ENCODE results near the gene GSTP1.
A peak's percentile ranks its signal among the peaks of the same experiment; 100 is the strongest.
"Not testable (repeated sequence)": the region's sequence is repeated elsewhere in the genome, so short reads cannot be mapped to it uniquely, and the experiment has no call there.

GSTP1 gene

GRCh38 chr11:67623795-67624194, 40.2 kb downstream of the GSTP1 start:
- not testable (repeated sequence) for H3K4me1 Mint-ChIP-seq (ENCODE audit: low read depth); H3K36me3 Mint-ChIP-seq (ENCODE audit: low read depth); H3K27ac Mint-ChIP-seq; H3K4me3 Mint-ChIP-seq; H3K27me3 Mint-ChIP-seq; H3K9me3 Mint-ChIP-seq

GRCh38 chr11:67626131-67626833, 42.7 kb downstream of the GSTP1 start:
- H3K4me3 Mint-ChIP-seq; H3K27ac Mint-ChIP-seq; H3K9me3 Mint-ChIP-seq; H3K36me3 Mint-ChIP-seq (ENCODE audit: low read depth); H3K27me3 Mint-ChIP-seq; H3K4me1 Mint-ChIP-seq (ENCODE audit: low read depth): not testable (repeated sequence)

GRCh38 chr11:67626970-67627369, 43.4 kb downstream of the GSTP1 start:
- Mint-ChIP-seq H3K4me1 (ENCODE audit: low read depth) (peaks cover 10% of the 10 kb centered on the region), H3K27ac (no peak overlapping the region), H3K36me3 (ENCODE audit: low read depth) (peaks cover 7% of the 10 kb centered on the region), H3K9me3 (no peaks in the 10 kb centered on the region), H3K4me3 (no peak overlapping the region), H3K27me3 (no peaks in the 10 kb centered on the region)

- H3K4me3 Mint-ChIP-seq = no peak overlapping the region
- H3K27ac Mint-ChIP-seq = no peak overlapping the region
Measured at GRCh38 chr11:67627441-67627811, 43.8 kb downstream of the GSTP1 start.

GRCh38 chr11:67627812-67628624, 44.4 kb downstream of the GSTP1 start:
- no peaks in the 10 kb centered on the region for H3K27me3 Mint-ChIP-seq
- no peaks in the 10 kb centered on the region for H3K9me3 Mint-ChIP-seq
- peaks cover 10% of the 10 kb centered on the region for H3K4me1 Mint-ChIP-seq (ENCODE audit: low read depth)
- no peak overlapping the region for H3K4me3 Mint-ChIP-seq
- peaks cover 7% of the 10 kb centered on the region for H3K36me3 Mint-ChIP-seq (ENCODE audit: low read depth)
- no peak overlapping the region for H3K27ac Mint-ChIP-seq

More at GRCh38 chr11:67627441-67627811, 43.8 kb downstream of the GSTP1 start:
- Mint-ChIP-seq H3K9me3 (no peaks in the 10 kb centered on the region), H3K36me3 (ENCODE audit: low read depth) (peaks cover 7% of the 10 kb centered on the region), H3K4me1 (ENCODE audit: low read depth) (peaks cover 10% of the 10 kb centered on the region), H3K27me3 (no peaks in the 10 kb centered on the region)

- peak overlapping the region; percentile 66 for H3K4me3 Mint-ChIP-seq
- H3K27me3 Mint-ChIP-seq = no peaks in the 10 kb centered on the region
- H3K27ac Mint-ChIP-seq = no peak overlapping the region
- H3K36me3 Mint-ChIP-seq (ENCODE audit: low read depth) = peaks cover 7% of the 10 kb centered on the region
- H3K9me3 Mint-ChIP-seq = no peaks in the 10 kb centered on the region
- peaks cover 10% of the 10 kb centered on the region for H3K4me1 Mint-ChIP-seq (ENCODE audit: low read depth)
Measured at GRCh38 chr11:67628710-67629385, 45.2 kb downstream of the GSTP1 start.

- Mint-ChIP-seq H3K4me3 (peak within 1 kb of the TSS; percentile 84), H3K27me3 (no peaks in the 10 kb centered on the region), H3K9me3 (no peaks in the 10 kb centered on the region), H3K36me3 (ENCODE audit: low read depth) (peaks cover 7% of the 10 kb centered on the region), H3K4me1 (ENCODE audit: low read depth) (peaks cover 10% of the 10 kb centered on the region), H3K27ac (peak within 1 kb of the TSS; percentile 84)
Measured at GRCh38 chr11:67629386-67630227, 46.0 kb downstream of the GSTP1 start, which contains the start of gene NUDT8. Gene NUDT8 (minus strand): TSS chr11:67629937. CDS start chr11:67629911, 26 bp downstream.

GRCh38 chr11:67630228-67630942, 46.8 kb downstream of the GSTP1 start:
- Mint-ChIP-seq H3K4me3 (peak overlapping the region; percentile 84), H3K4me1 (ENCODE audit: low read depth) (peaks cover 10% of the 10 kb centered on the region), H3K36me3 (ENCODE audit: low read depth) (peaks cover 7% of the 10 kb centered on the region), H3K27me3 (no peaks in the 10 kb centered on the region), H3K9me3 (no peaks in the 10 kb centered on the region), H3K27ac (peak overlapping the region; percentile 84)

- Mint-ChIP-seq H3K27ac (peak overlapping the region; percentile 84), H3K4me1 (ENCODE audit: low read depth) (peaks cover 10% of the 10 kb centered on the region), H3K4me3 (peak overlapping the region; percentile 84), H3K27me3 (no peaks in the 10 kb centered on the region), H3K9me3 (no peaks in the 10 kb centered on the region), H3K36me3 (ENCODE audit: low read depth) (peaks cover 7% of the 10 kb centered on the region)
Measured at GRCh38 chr11:67630943-67631331, 47.3 kb downstream of the GSTP1 start.

- H3K4me3 Mint-ChIP-seq = no peak overlapping the region
- H3K36me3 Mint-ChIP-seq (ENCODE audit: low read depth) = peaks cover 5% of the 10 kb centered on the region
- H3K27ac Mint-ChIP-seq = no peak overlapping the region
- peaks cover 10% of the 10 kb centered on the region for H3K4me1 Mint-ChIP-seq (ENCODE audit: low read depth)
- no peaks in the 10 kb centered on the region for H3K27me3 Mint-ChIP-seq
- H3K9me3 Mint-ChIP-seq = no peaks in the 10 kb centered on the region
Measured at GRCh38 chr11:67631411-67631810, 47.8 kb downstream of the GSTP1 start.

GRCh38 chr11:67631853-67632174, 48.2 kb downstream of the GSTP1 start:
- Mint-ChIP-seq H3K4me1 (ENCODE audit: low read depth) (peaks cover 10% of the 10 kb centered on the region), H3K27ac (no peak overlapping the region), H3K9me3 (no peaks in the 10 kb centered on the region), H3K27me3 (no peaks in the 10 kb centered on the region), H3K4me3 (peak overlapping the region; percentile 57), H3K36me3 (ENCODE audit: low read depth) (peaks cover under 1% of the 10 kb centered on the region)

GRCh38 chr11:67632175-67632981, 48.8 kb downstream of the GSTP1 start:
- H3K4me1 Mint-ChIP-seq (ENCODE audit: low read depth) = peaks cover 10% of the 10 kb centered on the region
- no peaks in the 10 kb centered on the region for H3K9me3 Mint-ChIP-seq
- no peaks in the 10 kb centered on the region for H3K36me3 Mint-ChIP-seq (ENCODE audit: low read depth)
- H3K4me3 Mint-ChIP-seq = peak overlapping the region; percentile 57
- no peaks in the 10 kb centered on the region for H3K27me3 Mint-ChIP-seq
- H3K27ac Mint-ChIP-seq = no peak overlapping the region

GRCh38 chr11:67632982-67633755, 49.6 kb downstream of the GSTP1 start:
- H3K4me1 Mint-ChIP-seq (ENCODE audit: low read depth) = peaks cover 10% of the 10 kb centered on the region
- no peak overlapping the region for H3K27ac Mint-ChIP-seq
- H3K4me3 Mint-ChIP-seq = no peak overlapping the region
- no peaks in the 10 kb centered on the region for H3K27me3 Mint-ChIP-seq
- no peaks in the 10 kb centered on the region for H3K9me3 Mint-ChIP-seq
- H3K36me3 Mint-ChIP-seq (ENCODE audit: low read depth) = no peaks in the 10 kb centered on the region

All from stimulated activated naive CD8-positive, alpha-beta T cell treated with anti-CD3 and anti-CD28 coated beads, Interleukin-15, Interleukin-2, amounts not matched to agents 100 ng/mL and 50 ng/mL, for 24 hours (primary cell).